A673 (cell line): ENCODE data around the gene PABPN1L. TPM values are rescaled to one million over a fixed set of nuclear protein-coding genes. Genes with fewer than 3 reads are reported as not detected.

ENCODE experiments used
- BruUV-seq: library from RNA; stranded (reverse); fragments of 400-500 nt; replicated peaks from 2 replicates; lab custom pipeline; 2021; lab: Mats Ljungman, UMichigan
- CTCF ChIA-PET: fragments of 300-600 bp; sonication (Branson Sonifier 250); formaldehyde crosslinking; loops from one replicate; lab custom pipeline; 2022; ENCODE audit warnings: antibody characterized with exemption; lab: Charles Lee
- POLR2A ChIA-PET: fragments of 300-600 bp; sonication (Branson Sonifier 250); formaldehyde crosslinking; loops from one replicate; lab custom pipeline; 2022; ENCODE audit warnings: antibody characterized with exemption; ENCODE audit not compliant: low non-redundant PET; lab: Charles Lee
- DNase-seq: peaks from one replicate; pipeline ENCODE4 v3.0.0-alpha.2; 2015; ENCODE audit warnings: low spot score
- H3K27ac ChIP-seq: fragments of 200-600 bp; sonication (generic); 2 replicates; pipeline ENCODE4 v1.5.1; 2016; ENCODE audit warnings: mixed run types, low read depth, mild to moderate bottlenecking, mixed read lengths, antibody characterized with exemption, low read length; ENCODE audit not compliant: poor library complexity, severe bottlenecking
- H3K27me3 ChIP-seq: fragments of 200-600 bp; sonication (generic); replicated peaks from 2 replicates; pipeline ENCODE4 v1.6.1; 2017; ENCODE audit warnings: mixed run types, low read depth, mild to moderate bottlenecking, mixed read lengths, antibody characterized with exemption, low read length; ENCODE audit not compliant: insufficient read depth, poor library complexity
- H3K36me3 ChIP-seq: fragments of 200-600 bp; sonication (generic); 2 replicates; pipeline ENCODE4 v1.6.1; 2016; ENCODE audit warnings: mixed run types, mild to moderate bottlenecking, mixed read lengths, antibody characterized with exemption, low read length; ENCODE audit not compliant: insufficient read depth, poor library complexity, severe bottlenecking
- H3K4me1 ChIP-seq: fragments of 200-600 bp; sonication (generic); 2 replicates; pipeline ENCODE4 v1.6.1; 2017; ENCODE audit warnings: mixed run types, mild to moderate bottlenecking, mixed read lengths, antibody characterized with exemption, low read length; ENCODE audit not compliant: insufficient read depth, poor library complexity, severe bottlenecking
- H3K4me3 ChIP-seq: fragments of 200-600 bp; sonication (generic); 2 replicates; pipeline ENCODE4 v1.5.1; 2016; ENCODE audit warnings: low read depth, mixed run types, mild to moderate bottlenecking, mixed read lengths, low read length; ENCODE audit not compliant: poor library complexity, severe bottlenecking
- H3K9me3 ChIP-seq: fragments of 200-600 bp; sonication (generic); 2 replicates; pipeline ENCODE4 v1.6.1; 2016; ENCODE audit warnings: mixed run types, low read depth, mild to moderate bottlenecking, mixed read lengths, antibody characterized with exemption, low read length; ENCODE audit not compliant: poor library complexity, severe bottlenecking
- CTCF ChIP-seq: fragments of 300-800, 200-600 bp; sonication (generic); conservative IDR thresholded peaks from 2 replicates; pipeline ENCODE4 v1.5.1; 2017; ENCODE audit warnings: low read depth, mild to moderate bottlenecking, antibody characterized with exemption, low read length, moderate library complexity, mixed read lengths
- EZH2 ChIP-seq: fragments of 200-600 bp; sonication (generic); IDR thresholded peaks from 2 replicates; pipeline ENCODE4 v1.6.1; 2017; ENCODE audit warnings: borderline replicate concordance, low read depth, mild to moderate bottlenecking, mixed read lengths, antibody characterized with exemption, low read length; ENCODE audit not compliant: poor library complexity, severe bottlenecking
- intact Hi-C: fragments of 100-400 bp; cut with micrococcal nuclease; formaldehyde crosslinking; loops from one replicate; pipeline ENCODE4 v1.10.0; 2022; ENCODE audit not compliant: unreplicated experiment
- total RNA-seq: library from RNA; stranded (reverse); gene quantifications from 2 replicates; pipeline ENCODE4 v1.2.3, GENCODE V29; 2021

The PABPN1L gene
- total RNA-seq, 1 experiment from 2014 or later: not detected

- POLR2A ChIA-PET: no interaction called here
- no TSS peak for BruUV-seq
- H3K27me3 ChIP-seq: no peaks in the 10 kb centered on the region
- peaks cover 14% of the 10 kb centered on the region for H3K36me3 ChIP-seq
- H3K9me3 ChIP-seq: no peaks in the 10 kb centered on the region
- no peak for DNase-seq
- CTCF ChIA-PET: no interaction called here
- intact Hi-C loops: no loop called here
- no peak overlapping the region for H3K27ac ChIP-seq
- peaks cover 3% of the 10 kb centered on the region for H3K4me1 ChIP-seq
- no peak for TF ChIP-seq EZH2
- no peak overlapping the region for H3K4me3 ChIP-seq
Observed at GRCh38 chr16:88861359-88861758, 5.1 kb downstream of the PABPN1L start.

GRCh38 chr16:88859381-88860091 is 6.9 kb downstream of the PABPN1L start:
- no peak overlapping the region for H3K4me3 ChIP-seq
- POLR2A ChIA-PET: no interaction called here
- TF ChIP-seq CTCF: no peak
- no peak for TF ChIP-seq EZH2
- H3K4me1 ChIP-seq: peaks cover 3% of the 10 kb centered on the region
- intact Hi-C loops: no loop called here
- CTCF ChIA-PET: no interaction called here
- BruUV-seq: no TSS peak
- H3K9me3 ChIP-seq: no peaks in the 10 kb centered on the region
- peaks cover 14% of the 10 kb centered on the region for H3K36me3 ChIP-seq
- DNase-seq: no peak
- no peaks in the 10 kb centered on the region for H3K27me3 ChIP-seq
- H3K27ac ChIP-seq: no peak overlapping the region

GRCh38 chr16:88857728-88858339 is 8.6 kb downstream of the PABPN1L start:
- H3K27ac ChIP-seq: peak overlapping the region; percentile 83
- ChIA-PET POLR2A (no interaction called here), CTCF (interaction anchor here (0.6 to 0.8 kb wide), 5 partner anchors 11 to 299 kb away, joined by 3 to 6 read pairs (median 4); no protein-coding TSS in a partner anchor)
- peak overlapping the region; percentile 95 for H3K4me3 ChIP-seq
- H3K9me3 ChIP-seq: no peaks in the 10 kb centered on the region
- peak; percentile 80 for DNase-seq
- TF ChIP-seq CTCF (peak; percentile 65), EZH2 (no peak)
- intact Hi-C loops: no loop called here
- H3K27me3 ChIP-seq: no peaks in the 10 kb centered on the region
- BruUV-seq: TSS peak; percentile 53
- peaks cover 14% of the 10 kb centered on the region for H3K36me3 ChIP-seq
- peaks cover 3% of the 10 kb centered on the region for H3K4me1 ChIP-seq
